GM13976 (cell line): Measurements from ENCODE around the gene OTOA.
"Not testable (repeated sequence)": the region's sequence is repeated elsewhere in the genome, so short reads cannot be mapped to it uniquely, and the experiment has no call there.

Experiments
- DNase-seq: peaks from one replicate; pipeline ENCODE4 v3.0.0; 2012; ENCODE audit warnings: low spot score
- in situ Hi-C: fragments of 300-500 bp; cut with MboI; formaldehyde crosslinking; loops from one replicate; pipeline ENCODE4 v1.12.0; 2022; ENCODE audit warnings: low sequenced_read_pairs, mixed read lengths, inconsistent platforms; ENCODE audit not compliant: unreplicated experiment
- TF ChIP-seq, protein P1 (sequence below): IDR thresholded peaks from 2 replicates; pipeline ENCODE4 v1.5.1; 2012; ENCODE audit warnings: borderline replicate concordance, mild to moderate bottlenecking; ENCODE audit not compliant: insufficient read depth; ENCODE audit errors: extremely low read depth, missing control alignments, control extremely low read depth

OTOA gene

DNA sequence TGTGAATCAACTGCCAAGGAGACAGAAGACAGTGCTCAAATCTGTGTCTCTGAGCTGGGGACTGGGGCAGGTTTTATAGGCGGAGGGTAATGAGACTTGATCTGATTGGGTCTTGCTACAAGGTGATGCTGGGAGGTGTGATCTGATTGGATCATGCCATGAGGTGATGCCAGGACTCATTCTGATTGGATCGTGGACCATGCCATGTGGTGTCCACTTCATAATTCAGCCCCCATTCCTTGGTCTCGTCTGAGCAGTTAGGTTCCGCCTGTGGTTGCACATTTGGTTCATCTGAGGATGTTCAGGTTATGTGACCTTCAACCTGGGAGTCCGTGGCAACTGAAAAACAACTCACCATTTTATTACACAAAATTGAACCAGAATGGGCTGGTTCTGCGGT lies 41.0 kb downstream of the OTOA start:
- DNase-seq, result no peak
- in situ Hi-C loops, result loop anchor here (25.0 kb wide), 1 partner anchor 117 kb away; the partner anchor contains the start of gene METTL9
- TF ChIP-seq, protein P1, sequence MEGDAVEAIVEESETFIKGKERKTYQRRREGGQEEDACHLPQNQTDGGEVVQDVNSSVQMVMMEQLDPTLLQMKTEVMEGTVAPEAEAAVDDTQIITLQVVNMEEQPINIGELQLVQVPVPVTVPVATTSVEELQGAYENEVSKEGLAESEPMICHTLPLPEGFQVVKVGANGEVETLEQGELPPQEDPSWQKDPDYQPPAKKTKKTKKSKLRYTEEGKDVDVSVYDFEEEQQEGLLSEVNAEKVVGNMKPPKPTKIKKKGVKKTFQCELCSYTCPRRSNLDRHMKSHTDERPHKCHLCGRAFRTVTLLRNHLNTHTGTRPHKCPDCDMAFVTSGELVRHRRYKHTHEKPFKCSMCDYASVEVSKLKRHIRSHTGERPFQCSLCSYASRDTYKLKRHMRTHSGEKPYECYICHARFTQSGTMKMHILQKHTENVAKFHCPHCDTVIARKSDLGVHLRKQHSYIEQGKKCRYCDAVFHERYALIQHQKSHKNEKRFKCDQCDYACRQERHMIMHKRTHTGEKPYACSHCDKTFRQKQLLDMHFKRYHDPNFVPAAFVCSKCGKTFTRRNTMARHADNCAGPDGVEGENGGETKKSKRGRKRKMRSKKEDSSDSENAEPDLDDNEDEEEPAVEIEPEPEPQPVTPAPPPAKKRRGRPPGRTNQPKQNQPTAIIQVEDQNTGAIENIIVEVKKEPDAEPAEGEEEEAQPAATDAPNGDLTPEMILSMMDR, result no peak

DNA sequence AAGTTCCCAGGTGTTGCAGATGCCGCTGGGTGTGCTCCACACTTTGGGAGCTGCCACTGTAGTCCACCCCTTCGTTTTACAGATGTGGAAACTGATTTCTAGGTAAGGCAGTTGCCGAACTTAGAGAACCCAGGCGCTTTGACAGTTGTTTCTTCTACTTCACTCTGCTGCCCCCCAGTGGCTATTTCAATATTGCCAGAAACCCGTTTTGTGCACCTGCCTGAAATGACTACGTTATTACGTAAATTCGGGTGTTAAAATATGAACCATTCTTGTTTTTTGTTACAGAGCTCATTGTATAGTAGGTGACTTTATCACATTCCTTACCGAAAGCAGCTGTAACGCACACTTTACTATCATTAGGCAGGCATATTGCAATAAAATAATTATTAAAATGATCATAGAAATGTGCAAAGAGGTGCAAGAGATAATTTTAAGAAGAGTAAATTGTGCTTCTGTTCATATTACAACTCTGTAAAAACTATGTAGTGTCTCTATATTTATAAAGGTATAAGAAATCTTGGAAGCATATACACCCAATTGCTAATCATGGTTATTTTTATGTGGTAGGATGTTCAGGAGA lies 44.9 kb downstream of the OTOA start:
- TF ChIP-seq, protein P1, result peak; percentile 67
- DNase-seq, result peak; percentile 78
- in situ Hi-C loops, result loop anchor here (25.0 kb wide), 1 partner anchor 121 kb away; the partner anchor contains the start of gene METTL9

DNA sequence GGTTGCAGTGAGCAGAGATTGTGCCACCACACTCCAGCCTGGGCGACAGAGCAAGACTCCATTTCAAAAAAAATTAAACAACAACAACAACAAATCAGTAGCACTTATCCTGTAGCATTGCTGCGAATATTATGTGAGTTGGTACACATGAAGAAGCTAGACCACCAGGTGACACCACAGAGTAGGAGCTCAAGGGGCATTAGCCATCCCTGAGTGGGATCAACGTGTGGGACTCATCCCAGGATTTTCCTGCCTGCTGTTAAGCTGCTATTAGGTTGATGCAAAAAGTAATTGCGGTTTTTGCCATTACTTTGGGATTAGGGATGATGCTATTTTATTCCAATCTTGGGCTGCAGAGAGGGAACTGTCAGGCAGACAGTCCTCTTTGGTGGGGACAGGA lies 47.2 kb downstream of the OTOA start:
- in situ Hi-C loops, result loop anchor here (25.0 kb wide), 1 partner anchor 124 kb away; the partner anchor contains the start of gene METTL9
- TF ChIP-seq, protein P1, result no peak
- no peak for DNase-seq

DNA sequence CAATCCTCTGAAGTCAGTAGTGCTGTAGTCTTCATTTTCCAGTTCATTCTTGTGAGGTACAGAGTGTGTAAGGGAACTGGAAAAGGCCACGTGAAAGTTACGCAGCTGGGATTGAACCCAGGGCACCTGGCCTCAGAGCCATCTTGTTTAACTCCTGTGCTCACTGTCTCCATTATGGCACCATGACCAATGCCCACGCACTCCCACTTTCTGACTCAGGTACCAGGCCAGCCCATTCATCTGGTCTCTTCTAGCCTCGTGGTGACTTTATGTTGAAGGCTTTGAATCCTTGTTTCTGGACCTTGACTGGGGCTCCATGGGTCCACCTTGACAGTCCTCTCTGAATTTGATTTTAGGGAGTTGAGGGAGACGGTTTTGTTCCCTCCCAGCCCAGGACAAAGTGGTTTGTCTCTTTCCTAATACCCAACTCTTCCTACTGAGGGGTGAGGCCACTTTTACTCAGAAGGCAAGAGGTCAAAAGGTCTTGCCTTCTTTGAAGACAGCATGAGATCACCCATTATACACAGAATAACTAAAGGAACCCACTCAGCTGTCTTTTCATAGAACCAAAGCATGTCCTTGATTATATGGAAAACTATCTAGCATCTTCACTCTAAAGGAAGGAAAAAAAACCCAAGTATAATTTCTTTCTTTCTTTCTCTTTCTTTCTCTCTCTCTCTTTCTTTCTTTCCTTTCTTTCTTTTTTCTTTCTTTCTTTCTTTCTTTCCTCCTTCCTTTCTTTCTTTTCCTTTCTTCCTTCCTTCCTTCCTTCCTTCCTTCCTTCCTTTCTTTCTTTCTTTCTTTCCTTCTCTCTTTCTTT lies 50.0 kb downstream of the OTOA start:
- in situ Hi-C loops, result loop anchor here (25.0 kb wide), 1 partner anchor 126 kb away; the partner anchor contains the start of gene METTL9
- TF ChIP-seq, protein P1, result no peak
- no peak for DNase-seq

DNA sequence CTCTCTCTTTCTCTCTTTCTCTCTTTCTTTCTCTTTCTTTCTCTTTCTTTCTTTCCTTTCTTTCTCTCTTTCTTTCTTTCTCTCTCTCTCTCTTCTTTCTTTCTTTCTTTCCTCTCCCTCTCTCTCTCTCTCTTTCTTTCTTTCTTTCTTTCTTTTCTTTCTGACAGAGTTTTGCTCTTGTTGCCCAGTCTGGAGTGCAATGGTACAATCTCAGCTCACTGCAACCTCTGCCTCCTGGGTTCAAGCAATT lies 50.5 kb downstream of the OTOA start:
- not testable (repeated sequence) for DNase-seq
- in situ Hi-C loops, result loop anchor here (25.0 kb wide), 1 partner anchor 127 kb away; the partner anchor contains the start of gene METTL9

DNA sequence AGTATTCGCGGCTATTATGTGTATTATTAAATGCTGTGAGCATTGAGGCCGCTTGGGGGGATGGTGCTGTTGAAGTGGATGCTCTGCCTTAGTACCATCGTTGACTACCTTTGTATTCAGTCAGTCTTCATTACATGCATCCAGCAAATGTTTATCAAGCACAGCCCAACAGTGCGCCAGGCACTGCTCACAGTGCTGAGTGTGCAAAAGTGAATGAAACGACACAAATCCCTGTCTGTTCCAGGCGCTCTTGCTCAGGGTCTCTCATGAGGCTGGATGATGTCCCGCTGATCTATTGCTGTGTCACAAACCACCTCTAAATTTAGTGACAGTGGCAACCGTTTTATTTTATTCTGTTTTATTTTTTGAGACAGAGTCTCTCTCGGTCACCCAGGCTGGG lies 53.8 kb downstream of the OTOA start:
- no peak for DNase-seq
- in situ Hi-C loops, result loop anchor here (25.0 kb wide), 1 partner anchor 130 kb away; the partner anchor contains the start of gene METTL9
- TF ChIP-seq, protein P1, result no peak

DNA sequence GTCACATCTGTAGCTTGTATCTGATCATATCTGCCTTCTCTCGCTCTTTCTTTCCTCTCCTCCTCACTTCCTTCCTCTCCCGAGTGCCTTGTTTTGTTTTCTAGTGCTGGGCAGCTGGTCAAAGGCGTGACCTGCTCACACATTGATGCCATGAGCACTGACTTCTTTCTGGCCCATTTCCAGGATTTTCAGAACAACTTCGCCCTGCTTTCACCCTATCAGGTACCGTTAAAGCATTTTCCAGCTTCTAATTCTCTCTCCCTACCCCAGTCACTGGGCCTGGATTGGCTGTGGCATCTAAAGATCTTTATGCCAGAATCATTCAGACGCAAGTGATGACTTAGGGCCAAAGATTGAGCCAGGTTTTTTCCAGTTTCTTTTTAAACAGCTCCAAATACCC lies 55.5 kb downstream of the OTOA start:
- in situ Hi-C loops, result loop anchor here (25.0 kb wide), 1 partner anchor 132 kb away; the partner anchor contains the start of gene METTL9
- DNase-seq, result no peak
- TF ChIP-seq, protein P1, result no peak
